ENCODE data around the gene PDE6B.

PDE6B gene

DNA sequence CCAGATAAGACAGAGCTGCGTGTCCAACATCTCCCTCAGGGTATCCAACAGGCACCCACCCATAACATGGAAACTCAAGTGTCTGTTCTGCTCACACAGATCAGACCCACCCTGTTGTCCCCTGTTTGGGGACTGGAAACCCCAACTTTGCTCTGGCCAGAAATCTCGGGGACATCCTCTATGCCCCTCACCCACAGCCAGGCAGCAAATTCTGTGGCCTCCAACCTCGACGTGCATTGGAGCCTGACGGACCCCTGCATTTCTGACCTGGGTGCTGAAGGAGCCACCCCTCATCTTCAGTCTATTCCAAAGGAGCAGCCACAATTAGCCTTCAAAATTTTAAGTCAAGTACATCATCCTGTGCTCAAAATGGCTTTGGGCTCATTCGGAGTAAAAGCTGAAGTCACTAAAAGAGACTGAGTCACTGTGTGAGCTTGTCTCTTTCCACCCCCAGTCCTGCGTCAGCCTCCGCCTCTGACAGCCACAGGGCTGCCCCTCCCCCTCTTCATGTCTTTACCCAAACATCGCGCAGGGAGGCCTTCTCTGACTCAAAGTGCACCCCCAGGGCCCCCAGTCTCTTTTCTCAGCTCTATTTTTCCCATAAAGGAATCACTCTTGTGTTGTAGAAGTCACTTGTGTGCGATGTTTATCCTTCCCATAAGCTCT lies 24.4 kb upstream of the PDE6B start:
- DNase-seq (ENCODE audit: low read depth) = no peak

GRCh38 chr4:601612-602558 lies 23.5 kb upstream of the PDE6B start:
- no peak for DNase-seq (ENCODE audit: low read depth)

- DNase-seq (ENCODE audit: low read depth) = no peak
Observed at GRCh38 chr4:602559-602942, 22.8 kb upstream of the PDE6B start.

DNA sequence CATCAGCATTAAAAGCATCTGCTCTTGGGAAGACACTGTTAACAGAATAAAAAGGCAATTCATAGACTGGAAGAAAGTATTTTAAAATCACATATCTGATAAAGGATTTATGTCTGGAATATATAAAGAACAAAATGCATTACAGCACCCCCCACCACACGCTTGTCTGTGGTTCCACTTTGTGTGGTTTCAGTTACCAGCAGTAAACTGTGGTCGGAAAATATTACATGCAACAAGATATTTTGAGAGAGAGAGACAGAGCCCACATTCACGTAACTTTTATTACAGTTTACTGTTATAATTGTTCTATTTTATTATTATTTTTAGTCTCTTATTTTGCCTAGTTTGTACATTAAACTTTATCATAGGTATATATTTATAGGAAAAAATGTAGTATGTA lies 21.2 kb upstream of the PDE6B start:
- no peak for DNase-seq (ENCODE audit: low read depth)

DNA sequence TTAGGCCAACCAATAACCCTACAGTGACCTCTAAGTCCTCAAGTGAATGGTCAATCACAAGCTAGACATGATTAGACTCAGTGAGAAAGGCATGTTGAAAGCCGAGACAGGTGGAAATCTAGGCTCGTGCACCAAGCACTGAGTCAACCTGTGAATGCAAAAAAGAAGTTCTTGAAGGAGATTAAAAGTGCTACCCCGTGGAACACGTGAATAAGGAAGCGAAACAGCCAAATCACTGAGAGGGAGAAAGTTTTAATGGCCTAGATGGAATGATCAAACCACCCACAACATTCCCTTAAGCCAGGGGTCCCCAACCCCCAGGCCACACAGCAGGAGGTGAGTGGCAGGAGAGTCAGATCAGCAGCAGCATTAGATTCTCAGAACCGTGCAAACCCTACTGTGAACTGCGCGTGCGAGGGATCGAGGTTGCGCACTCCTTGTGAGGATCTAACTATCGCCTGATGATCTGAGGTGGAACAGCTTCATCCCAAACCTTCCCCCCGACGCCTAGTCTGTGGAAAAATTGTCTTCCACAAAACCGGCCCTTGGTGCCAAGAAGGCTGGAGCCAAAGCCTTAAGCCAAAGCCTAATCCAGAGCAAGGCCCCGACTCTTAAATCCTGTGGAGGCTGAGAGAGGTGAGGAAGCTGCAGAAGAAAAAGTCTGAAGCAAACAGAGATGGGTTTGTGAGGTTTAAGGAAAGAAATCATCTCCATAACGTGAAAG lies 19.5 kb upstream of the PDE6B start:
- no peak for DNase-seq (ENCODE audit: low read depth)

DNA sequence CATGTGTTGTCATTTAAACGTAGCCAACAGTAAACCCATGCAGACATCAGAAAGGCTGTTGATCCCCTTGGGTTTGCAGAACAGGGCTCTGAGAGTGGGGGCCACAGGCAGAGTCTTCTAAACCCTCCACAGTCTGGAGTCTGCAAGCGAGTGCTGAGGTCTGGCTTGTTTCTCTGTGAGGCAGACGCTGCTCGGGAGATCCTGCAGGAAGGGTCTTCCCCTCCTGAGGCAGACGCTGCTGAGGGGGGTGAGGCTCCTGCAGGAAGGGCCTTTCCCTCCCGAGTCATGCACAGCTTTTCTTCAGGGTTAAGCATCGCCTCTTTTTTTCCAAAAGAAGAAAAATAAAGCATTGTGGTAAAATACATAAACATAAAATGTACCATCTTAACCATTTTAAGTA lies 17.1 kb upstream of the PDE6B start:
- DNase-seq (ENCODE audit: low read depth) = no peak

GRCh38 chr4:609400-610050 lies 15.8 kb upstream of the PDE6B start:
- no peak for DNase-seq (ENCODE audit: low read depth)

DNA sequence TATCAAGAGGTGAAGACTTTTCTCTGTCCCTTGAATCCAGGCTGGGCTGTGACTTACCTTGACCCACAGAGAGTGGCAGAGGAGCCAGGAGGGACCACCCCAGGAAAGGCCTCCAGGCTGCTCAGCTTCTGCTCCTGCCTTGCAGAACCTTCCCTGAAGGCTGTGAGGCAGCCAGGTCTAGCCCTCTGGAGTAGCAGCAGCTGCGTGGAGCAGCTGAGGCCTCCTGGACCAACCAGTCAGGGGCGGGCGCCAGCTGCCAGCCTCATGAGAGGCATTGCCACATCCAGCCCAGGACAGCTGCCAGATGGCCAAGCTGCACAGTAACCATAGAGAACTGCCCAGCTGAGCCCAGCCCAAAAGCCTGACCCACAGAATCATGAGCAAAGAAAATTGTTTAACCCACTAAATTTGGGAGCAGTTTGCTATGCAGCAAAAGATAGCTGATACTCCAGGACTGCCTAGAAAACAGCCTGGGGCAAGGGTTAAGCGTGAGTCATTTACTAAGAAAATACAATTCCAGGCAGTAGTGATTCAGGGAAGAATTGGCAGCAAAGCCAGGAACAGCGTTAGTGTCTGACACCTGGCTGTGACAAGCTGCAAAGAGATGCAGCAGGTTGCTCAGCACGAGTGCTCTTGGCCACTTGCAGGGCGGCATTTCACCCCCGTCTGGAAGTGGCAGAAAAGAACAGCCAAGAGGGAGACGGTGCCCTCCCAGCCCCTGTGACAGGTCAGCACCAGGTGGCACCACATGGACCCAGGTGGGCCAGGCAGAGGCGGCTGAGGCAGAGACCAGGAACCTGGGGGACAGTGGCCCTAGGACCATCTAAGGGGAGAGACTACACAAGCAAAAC lies 14.7 kb upstream of the PDE6B start:
- DNase-seq (ENCODE audit: low read depth) = peak; percentile 13

GRCh38 chr4:612052-612748 lies 13.2 kb upstream of the PDE6B start:
- no peak for DNase-seq (ENCODE audit: low read depth)

GRCh38 chr4:612749-613125 lies 12.6 kb upstream of the PDE6B start:
- DNase-seq (ENCODE audit: low read depth) = no peak

GRCh38 chr4:613126-613525 lies 12.2 kb upstream of the PDE6B start:
- DNase-seq (ENCODE audit: low read depth) = no peak

- no peak for DNase-seq (ENCODE audit: low read depth)
Observed at GRCh38 chr4:616091-616490, 9.3 kb upstream of the PDE6B start.

DNA sequence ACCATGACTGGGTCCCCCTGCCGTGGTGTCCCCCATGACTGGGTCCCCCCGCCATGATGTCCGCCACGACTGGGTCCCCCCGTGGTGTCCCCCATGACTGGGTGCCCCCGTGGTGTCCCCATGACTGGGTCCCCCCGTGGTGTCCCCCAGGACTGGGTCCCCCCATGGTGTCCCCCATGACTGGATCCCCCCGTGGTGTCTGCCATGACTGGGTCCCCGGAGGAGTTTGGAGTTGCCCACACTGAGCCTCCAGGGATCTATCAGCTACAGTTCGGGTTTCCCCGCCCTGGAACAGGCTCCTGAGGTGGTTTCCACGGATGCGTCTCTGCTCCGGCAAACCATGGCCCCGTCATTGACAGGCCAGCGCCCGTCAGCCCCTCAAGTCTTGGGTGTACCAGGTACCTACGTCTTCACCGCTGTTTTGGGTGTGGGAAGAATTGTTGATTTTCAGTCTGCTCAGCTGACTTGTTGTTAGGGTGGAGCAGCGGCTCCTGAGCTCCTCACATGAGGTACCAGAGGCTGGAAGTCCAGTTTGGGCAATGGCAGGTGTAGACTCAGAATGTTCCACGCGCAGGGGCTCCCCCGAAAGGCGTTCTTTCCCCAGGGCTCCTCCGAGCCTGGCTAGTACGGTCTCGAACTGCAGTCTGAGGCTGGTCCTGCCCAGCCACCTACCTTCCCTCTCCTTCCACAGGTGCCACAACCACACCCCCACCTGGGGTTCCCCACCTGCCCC lies 8.3 kb upstream of the PDE6B start:
- DNase-seq (ENCODE audit: low read depth) = no peak

DNA sequence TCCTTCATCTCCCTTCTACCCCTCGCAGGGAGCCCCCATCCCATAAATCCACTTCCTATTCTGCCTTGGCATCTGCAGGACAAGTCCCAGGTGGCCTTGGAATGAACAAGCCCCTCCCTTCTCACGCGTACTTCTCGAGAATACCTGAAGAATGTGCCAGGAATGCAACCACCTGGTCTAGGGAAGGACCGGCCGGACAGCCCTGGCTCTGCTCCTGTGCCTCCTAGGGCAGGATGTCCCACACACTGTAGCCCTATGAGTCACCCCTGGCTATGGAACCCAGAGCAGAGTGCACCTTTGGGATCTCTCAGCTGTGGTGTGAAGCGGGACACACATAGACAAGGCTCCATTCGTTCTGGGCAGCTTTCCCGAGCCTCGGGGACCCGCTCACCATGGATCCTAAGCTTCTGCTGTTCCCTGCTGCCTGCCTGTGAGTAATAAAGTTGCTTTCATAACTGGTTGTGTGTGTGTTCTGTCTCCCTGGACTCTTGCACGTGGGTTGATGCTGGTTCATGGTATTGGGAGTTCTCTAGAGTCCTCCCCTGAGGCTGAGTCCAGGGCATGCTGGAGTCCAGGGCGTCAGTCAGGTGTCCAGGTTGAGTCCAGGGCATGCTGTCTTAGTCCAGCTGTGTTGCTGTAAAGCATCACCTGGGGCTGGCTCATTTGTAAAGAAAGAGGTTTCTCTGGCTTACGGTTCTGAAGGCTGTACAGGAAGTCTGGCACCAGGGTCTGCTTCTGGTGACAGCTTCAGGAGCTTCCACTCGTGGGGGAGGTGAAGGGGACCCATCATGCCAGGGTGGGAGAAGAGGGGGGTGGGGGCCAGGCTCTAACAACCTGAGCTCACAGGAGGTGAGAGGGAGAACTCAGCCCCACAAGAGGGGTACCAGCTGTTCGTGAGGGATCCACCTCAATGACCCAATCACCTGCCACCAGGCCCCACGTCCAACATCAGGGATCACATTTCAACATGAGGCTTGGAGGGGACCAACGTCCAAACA lies 7.4 kb upstream of the PDE6B start:
- no peak for DNase-seq (ENCODE audit: low read depth)

DNA sequence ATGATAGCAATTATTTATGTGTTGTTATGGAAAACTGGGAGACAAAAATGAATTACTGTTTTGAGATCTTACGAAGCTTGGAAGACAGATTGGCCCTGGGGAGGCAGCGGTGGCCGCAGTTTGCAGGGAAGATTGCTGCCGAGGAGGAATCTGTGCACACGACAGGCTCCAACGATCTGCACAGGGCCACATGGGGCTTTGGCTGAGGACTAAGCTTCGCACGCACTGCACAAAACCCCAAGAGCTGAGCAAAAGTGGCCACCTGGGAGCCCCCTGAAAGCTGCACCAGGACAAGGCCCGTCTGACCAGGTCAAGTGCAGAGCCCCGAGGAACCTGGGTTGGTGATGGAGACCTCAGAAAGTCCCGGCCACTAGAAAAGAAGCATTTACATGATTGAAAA lies 5.2 kb upstream of the PDE6B start:
- DNase-seq (ENCODE audit: low read depth) = no peak

GRCh38 chr4:620851-621261 lies 4.5 kb upstream of the PDE6B start:
- DNase-seq (ENCODE audit: low read depth) = no peak

- DNase-seq (ENCODE audit: low read depth) = no peak
Observed at GRCh38 chr4:621296-622070, 3.9 kb upstream of the PDE6B start.

Measured in GM04503 (cell line).